Activated T-cell treated with anti-CD3 and anti-CD28 coated beads for 4 hours (primary cell): ENCODE data around the gene MYO5C.

Experiments
- DNase-seq: peaks from one replicate; pipeline ENCODE4 v3.0.0-alpha.2; 2020

Gene MYO5C

DNA sequence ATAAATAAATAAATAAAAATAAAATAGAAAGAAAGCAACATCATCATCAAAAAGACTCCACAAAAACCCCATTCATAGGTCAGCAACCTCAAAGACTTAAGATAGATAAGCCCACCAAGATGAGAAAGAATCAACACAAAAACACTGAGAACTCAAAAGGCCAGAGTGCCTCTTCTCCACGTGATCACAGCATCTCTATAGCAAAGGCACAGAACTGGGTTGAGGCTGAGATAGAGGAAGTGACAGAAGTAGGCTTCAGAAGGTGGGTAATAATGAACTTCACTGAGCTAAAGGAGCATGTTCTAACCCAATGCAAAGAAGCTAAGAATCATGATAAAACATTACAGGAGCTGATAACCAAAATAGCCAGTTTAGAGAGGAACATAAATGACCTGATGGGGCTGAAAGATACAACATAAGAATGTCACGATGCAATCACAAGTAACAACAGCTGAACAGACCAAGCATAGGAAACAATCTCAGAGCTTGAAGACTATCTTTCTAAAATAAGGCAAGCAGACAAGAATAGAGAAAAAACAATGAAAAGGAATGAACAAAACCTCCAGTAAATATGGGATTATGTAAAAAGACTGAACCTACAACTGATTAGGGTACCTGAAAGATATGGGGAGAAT, 130.9 kb downstream of the MYO5C start:
- no peak for DNase-seq

DNA sequence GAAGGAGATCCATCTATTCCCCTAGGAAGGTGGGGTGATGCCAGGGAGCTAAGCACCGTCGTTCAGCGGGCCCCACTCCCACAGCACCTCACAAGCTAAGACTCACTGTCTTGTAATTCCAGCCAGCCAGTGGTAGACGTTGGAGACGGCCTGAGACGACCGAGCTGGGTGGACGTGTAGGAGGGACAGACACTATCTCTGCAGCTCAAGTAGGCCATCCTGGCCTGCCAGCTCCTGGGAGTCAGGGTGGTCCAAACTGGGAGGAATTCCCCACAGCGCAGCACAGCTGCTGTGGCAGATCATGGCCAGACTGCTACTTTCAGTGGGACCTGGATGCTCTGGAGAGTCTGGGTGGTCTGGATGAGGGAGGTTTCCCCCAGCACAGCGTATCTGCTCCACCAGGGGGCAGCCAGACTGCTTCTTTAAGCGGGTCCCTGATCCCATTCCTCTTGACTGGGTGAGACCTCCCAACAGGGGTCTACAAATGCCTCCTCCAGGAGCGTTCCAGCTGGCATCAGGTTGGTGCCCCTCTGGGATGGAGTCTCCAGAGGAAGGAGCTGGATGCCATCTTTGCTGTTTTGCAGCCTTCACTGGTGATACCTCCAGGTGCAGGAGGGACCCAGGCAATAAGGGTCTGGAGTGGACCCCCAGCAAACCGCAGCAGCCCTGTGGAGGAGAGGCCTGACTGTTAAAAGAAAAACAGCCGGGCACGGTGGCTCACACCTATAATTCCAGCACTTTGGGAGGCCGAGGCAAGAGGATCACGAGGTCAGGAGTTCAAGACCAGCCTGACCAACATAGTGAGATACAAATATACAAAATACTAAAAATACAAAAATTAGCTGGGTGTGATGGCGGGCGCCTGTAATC, 132.0 kb downstream of the MYO5C start:
- DNase-seq: no peak

DNA sequence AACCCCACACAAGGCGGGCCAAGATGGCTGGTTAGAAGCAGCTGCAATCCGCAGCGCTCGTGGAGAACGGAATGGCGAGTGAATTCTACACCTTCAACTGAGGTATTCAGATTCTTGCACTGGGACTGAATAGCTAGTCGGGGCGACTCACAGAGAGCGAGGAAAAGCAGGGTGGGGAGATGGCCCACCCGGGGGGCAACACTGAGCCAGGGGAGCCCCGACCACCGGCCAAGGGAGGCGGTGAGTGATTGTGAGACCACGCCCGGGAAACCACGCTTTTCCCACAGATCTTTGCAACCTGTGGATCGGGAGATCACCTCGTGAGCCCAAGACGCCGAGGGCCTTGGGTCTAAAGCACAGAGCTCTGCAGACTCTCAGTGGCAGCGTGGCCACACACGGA, 132.7 kb downstream of the MYO5C start:
- no peak for DNase-seq

DNA sequence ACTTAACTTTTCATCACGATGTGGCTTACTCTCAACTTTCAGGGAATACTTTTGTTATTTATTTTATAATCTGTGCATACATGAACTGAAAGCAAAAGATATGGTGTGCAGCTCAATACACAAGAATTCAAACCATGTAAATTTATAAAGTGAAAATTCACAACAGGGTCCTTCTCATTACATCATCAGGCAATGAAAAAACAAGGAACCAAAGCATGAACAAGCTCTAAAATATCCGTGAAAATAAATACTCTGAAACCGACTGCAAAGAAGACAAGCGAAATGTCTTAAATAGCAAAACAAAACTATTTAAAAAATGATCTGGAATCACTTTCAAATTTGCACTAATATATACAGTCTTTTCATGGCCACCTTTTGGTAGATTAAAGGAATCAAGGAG, 133.3 kb downstream of the MYO5C start:
- DNase-seq: no peak

DNA sequence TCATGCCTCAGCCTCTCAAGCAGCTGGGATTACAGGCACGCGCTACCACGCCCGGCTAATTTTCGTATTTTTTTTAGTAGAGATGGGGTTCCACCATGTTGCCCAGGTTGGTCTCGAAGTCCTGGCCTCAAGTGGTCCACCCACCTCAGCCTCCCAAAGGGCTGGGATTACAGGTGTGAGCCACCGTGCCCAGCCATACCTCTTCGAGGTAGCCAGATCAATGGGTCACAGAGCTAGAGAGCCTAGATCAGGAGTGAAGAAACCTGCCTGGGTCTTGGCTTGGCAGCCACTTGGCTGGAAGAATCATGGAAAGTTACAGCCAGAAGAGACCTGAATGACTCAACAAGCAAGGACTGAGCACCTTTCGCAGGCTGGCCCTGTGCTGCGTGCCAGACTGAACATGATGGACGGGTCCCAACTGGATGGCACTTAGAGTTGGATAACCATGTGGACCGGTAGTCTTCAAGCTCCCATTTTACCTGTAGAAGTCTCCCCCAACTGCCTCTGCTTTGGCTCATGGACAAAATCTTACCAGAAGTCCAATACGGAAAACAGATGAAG, 134.1 kb downstream of the MYO5C start:
- DNase-seq: no peak

DNA sequence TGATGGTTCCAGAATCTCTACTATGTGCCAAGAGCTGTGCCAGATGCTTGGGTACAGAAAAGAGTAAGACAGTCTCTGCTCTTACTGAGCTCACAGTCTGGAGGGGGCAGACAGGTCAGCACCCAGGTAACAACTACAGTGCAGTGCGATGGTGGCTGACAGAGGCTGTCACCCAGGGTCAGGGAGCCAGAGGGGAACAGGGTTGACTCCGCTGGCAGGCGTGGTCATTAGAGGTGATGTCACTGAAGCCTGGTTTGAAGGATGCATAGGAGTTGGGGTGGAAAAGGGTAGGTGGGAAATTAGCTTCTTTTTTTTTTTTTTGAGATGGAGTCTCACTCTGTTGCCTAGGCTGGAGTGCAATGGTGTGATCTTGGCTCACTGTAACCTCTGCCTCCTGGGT, 136.0 kb downstream of the MYO5C start:
- DNase-seq: no peak

DNA sequence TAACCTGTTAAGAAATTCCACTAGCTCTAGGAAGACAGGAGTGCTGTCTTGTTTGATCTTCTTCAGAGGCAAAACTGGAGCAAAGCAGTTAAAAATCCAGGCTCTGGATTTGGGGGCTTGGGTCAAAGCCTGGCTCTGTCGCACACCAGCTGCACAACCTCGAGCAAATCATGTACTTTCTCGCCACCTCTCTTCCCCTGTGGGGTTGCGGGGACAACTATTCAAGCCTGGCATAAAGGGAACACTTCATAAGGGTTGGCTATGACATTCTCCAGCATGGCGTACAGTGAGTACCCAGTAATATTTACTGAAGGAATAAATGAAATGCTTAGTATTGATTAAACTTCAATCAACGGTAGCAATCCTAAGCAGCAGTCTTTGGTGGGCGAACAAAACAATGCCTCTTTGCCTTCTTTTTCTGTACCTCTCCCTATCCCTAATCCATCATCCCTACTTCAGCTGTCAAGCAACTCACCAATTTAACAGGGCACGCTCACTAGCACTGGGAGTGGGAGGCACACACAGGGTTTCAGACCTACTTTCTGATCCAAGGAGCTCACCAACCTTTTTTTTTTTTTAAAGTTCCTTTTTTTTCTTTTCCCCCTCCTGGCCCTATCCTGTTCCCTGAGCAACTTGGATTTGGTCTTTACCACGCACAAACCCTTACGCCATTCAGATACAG, 137.4 kb downstream of the MYO5C start:
- no peak for DNase-seq

DNA sequence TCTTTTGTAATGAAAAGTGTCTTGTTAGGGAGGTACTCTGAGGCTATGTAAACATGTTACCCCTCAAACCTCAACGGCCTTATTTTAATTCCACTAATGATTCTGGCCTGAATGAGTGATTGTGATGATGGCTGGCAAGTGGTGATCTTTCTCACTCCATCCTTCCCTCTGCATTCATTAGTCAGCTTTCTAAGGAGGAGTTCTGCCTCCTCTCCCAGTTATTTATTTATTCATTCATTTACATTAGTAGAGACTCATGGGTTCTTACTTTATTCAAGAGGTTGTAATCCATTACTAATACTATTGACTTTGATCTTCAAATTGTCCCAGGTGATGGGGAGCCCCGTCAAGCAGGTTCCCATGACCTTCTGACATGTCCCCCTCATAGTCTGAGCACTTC, 139.7 kb downstream of the MYO5C start:
- no peak for DNase-seq

DNA sequence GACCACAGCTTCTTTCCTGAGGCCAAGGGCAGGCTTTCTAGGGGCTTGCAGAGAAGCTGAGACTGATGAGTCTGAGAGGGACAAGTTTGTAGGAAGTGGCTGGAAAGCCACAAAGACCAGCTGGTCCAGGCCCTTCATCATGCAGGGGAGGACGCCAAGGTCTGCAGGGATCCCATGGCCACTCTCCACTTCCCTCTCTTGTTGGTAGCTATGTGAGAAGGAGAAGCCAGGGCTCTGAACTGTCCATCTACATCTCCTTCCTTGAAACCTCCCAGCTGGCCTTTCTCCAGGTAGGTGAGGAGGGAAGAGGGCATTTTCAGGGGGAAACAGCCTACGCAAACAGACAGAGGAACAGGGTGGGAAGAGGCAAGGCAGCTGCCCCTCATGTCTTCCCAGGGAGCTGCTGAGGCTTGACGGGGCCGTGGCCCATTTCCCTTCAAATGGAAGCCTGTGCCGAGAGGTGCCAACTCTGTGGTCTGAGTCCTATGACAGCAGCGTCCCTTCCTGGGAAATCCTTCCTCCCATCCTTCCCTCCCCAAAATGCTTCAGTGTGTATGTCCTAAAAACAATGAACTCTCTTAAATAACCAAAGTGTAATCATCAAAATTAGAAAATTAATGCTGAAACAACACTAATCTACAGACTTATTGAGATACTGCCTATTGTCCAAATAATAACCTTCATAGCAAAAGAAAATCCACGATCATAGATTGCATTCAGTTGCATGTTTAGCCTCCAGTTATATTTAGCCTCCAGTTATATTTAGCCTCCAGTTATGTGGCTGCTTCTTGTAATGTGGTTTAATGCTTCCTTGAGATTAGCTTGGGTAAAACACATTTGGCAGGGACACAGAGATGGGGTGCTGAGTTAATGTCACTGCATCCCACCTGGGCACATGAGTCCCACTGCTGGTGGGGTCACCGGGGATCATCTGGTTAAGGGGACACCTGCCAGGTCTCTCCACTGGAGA, 140.4 kb downstream of the MYO5C start:
- no peak for DNase-seq

DNA sequence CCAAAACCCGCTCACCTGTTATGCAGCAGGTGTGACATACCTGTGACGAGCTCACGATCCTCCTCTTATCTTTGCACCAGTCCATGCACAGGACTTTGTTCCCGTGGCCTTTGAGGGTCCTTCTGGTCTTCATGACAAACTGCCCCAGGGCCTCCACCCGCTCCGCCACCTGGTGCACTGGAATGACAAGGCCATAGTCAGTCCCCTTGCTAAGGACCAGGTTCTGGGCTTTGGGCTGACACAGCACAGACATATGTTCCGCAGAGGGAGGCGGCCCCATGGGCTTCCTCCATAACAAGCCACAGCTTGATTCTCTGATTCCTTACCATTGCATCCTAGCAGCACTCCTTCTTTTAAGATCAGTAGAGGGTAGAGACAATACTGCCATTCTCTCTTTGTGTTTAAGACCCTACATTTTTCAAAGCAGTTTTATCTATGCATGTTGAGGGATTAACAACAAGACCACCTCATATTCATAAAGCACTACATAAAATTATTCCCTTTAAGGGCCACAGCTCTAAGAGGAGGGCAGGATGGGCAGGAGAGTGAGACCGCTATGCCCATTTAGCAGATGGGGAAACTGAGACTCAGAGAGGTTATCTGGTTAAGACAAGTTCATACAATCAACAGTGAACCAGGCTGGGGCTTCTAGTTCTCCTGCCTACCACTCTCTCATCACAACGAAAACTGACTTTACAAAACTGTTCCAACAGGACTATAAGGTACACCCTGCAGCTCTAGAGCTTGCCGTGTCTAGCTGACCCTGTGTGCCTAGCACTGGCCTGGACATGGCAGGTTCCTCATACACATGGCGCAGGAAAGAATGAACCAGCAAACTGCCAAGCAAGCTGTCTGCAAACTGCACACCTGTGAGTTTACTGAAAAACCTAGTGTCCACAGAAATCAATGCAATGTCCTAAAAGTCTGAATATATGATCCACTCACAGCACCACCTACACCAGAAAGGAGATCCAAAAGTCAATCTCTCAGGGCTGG, 141.4 kb downstream of the MYO5C start:
- DNase-seq: no peak

DNA sequence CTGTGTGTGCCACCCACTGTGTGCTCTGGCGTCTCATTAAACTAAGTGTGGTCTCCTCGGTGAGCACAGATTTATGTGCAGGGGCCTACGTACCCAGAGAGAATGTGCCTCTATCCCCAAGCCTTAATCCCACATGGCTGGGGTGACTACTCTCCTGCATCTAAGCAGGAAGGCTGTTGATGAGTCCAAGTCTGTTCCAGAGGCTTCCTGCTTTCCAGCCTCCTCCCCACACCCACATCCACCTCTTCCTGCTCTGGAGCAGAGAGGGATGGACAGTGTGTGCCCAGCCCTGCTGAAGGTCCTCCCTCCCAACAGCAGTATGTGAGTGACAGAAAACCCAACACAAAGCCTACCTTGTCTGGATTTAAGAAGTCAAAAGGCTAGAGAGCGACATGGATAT, 144.3 kb downstream of the MYO5C start:
- no peak for DNase-seq

DNA sequence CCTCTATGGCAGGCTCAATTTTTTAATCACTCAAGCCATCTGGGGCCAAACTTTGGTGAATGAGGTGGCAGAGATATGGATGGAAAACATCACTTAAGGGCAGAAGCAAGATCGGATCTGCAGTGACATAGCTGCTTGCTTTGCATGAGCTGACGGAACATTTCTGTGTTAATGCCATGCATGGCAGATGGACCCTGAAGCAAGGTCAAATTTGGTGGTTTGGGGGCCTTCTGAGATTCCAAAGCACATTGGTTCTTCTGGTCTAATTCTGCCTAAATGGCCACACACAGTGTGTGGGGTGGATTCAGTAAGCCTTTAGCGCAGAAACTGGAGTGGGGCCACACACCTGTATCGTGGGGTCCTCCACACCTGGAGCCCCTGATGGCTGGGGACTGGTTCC, 144.7 kb downstream of the MYO5C start:
- no peak for DNase-seq

DNA sequence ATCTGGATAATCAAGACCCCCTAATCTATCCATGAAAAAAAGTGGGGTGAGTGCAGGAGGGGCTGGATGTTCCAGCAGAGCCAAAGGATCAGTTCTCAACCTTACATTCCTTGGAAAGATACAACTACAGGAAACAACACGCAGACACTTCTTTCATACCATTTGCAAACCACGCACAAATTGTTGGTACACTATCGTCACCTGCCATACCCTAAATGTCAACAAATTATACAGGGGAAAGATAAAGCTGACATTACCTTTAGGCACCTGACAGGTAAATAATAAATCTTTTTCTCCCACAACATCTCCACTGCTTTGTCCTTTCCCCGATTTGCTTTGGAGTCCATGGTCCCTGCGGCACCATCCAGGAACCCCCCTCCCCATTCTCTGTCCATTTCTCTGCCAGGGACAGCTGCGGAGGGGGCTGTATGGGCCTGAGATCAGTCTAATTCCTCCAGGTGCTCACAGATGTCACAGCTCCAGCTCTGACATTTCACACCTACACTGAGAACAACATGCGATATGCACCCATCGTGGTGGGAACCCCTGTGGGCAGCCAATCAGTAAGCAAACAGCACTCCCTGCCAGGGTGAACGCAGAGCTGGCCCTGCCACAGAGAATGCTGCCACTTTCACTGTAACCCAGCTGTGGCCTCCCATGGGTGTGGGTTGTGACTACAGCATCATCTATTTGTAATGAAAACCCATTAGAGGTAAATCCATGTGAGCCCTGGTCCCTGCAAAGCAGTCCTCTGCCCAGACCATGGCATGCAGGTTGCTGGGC, 145.4 kb downstream of the MYO5C start:
- no peak for DNase-seq

DNA sequence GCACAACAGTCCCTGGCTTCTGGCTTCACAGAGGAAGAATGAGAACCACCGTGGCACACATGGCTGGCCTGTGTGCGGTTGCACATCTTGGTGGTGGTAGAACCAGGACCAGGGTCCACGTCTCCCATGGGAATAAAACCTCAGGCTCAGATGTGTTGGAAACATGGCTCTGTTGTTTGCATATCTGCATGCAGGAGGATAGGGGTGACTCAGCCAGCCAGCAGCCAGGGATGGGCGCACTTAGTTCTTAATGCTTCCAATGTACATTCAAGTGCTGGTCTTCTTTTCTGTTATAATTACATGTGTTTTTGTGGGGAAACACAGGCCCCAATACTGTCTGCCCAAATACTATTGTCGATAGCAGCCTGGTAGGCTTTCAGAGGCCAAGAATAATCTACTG, 147.2 kb downstream of the MYO5C start:
- no peak for DNase-seq

DNA sequence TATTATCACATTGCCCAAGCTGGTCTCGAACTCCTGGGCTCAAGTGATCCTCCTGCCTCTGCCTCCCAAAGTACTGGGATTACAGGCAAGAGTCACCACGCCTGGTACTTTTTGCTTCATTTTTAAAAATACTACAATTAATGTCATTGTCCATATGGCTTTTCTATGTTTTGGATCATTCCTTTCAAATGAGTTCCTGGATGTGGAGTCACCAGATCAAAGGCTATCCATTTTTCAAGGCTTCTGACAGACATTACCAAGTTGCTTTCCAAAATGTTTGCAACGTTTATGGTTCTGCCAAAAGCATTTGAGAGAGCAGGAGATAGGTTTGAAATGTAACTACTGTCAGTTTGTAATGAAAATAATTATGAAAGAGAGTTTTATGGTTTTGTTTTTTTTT, 148.8 kb downstream of the MYO5C start:
- DNase-seq: no peak

DNA sequence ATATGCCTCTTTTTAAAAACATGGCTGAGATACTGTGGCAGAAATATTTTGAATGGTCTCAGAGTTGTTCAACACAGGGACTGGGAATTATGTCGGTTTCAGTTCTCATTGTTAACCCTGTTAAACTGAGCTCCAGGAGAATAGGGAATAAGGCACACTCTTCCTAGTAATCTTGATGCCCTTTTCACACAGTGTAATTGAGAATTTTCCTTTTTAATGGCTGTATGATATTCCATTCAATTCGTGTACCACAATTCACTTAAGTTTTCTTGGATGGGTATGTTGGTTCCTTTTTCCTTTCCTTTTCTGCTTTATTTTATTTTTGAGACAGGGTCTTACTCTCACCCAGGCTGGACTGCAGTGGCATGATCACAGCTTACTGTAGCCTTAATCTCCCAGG, 149.3 kb downstream of the MYO5C start:
- DNase-seq: no peak

DNA sequence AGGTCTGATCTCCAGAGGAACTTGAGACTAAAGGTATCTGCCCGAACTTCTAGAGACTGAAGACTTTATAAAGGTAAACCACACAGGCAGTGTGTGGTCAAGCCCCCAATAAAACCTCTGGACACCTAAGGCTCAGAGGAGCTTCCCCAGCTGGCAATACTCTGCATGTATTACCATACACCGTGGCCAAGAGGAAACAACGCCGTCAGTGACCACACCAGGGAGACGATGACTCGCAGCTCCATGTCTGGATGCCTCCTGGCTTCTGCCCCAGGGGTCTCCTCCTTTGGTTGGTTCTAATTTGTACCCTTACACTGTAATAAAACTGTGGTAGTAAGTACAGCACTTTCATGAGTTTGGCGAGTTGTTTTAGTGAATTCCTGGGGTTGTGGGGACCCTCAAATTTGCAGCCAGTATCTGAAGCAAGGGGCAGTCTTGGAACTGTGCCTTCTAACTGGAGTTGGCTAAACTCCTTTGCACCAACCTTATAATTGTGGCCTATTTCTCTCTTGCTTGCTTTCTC, 150.9 kb downstream of the MYO5C start:
- DNase-seq: no peak

DNA sequence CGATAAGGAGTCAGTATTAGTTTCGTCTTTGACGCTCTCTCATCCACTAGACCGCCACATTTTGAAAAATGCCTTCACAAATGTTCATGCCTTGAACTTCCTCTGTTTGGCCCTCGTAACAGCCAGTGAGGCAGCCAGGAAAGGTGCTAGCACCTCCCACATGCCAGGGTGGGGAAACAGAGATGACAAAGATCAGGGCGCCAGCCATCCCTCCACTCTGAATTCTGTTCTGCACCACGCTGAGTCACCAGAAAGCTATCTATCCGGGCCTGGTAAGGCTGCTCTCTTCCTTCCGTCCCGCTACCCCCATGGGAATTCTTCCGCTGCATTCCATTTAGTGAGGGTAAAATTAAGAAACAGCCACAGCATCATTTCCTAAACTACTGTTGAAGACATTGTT, 151.7 kb downstream of the MYO5C start:
- no peak for DNase-seq
